ENCODE data around the gene KMT2A. TPM values are rescaled to one million over a fixed set of nuclear protein-coding genes. Genes with fewer than 3 reads are reported as not detected.

Gene KMT2A
- total RNA-seq, 1 experiment from 2014 or later: 116 TPM

DNA sequence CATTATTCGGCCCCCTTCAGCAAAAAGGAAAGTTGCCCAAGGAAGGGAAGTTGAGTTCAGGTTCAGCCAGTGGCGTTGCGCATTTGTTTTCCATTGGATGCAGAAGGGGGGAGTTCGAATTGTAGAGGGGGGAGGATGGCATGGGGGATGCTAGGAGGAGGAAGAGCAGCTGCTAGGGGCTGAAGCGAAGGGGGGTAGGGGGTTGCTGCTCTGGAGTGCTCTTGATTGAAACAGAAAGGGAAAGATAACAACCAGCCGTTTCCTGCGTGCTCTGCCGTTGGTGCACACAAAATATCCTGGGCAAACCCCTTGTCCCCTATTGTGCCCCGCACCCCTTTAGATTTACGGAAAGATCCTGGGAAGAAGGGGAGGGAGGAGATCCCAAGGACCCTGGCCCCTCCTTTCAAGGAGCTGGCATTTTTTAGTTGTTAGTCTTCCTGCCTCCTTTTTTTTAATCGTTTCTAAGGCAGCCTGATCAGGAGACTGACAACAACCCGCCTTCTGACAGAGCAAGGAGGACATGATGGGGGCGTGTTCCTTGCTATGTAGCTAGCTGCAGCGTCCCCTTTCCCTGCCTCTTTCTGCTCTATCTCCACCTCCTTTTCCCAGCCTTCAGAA, 2.1 kb downstream of the KMT2A start:
- peak overlapping the region; percentile 82 for H3K27ac ChIP-seq (ENCODE audit: low read depth, low read length, poor library complexity, severe bottlenecking)
- intact Hi-C loops (cut with micrococcal nuclease; ENCODE audit: unreplicated experiment): loop anchor here (5.0 kb wide), 1 partner anchor 49 kb away; no protein-coding TSS in a partner anchor
- H3K27me3 ChIP-seq (replicated peaks; ENCODE audit: insufficient read depth, low read depth, low read length, poor library complexity): no peaks in the 10 kb centered on the region
- H3K36me3 ChIP-seq (ENCODE audit: insufficient read depth, low read length, poor library complexity, severe bottlenecking): peaks cover 17% of the 10 kb centered on the region
- ChIA-PET POLR2A (ENCODE audit: low non-redundant PET) (interaction anchor here (0.5 kb wide), 1 partner anchor 105 kb away, joined by 7 read pairs; no protein-coding TSS in a partner anchor), CTCF (no interaction called here)
- no peaks in the 10 kb centered on the region for H3K9me3 ChIP-seq (ENCODE audit: low read depth, low read length, poor library complexity, severe bottlenecking)
- peaks cover 56% of the 10 kb centered on the region for H3K4me1 ChIP-seq (ENCODE audit: insufficient read depth, low read length, poor library complexity, severe bottlenecking)
- peak; percentile 78 for DNase-seq (ENCODE audit: low spot score)
- H3K4me3 ChIP-seq (ENCODE audit: low read depth, low read length, poor library complexity, severe bottlenecking): peak overlapping the region; percentile 93
- no peak for TF ChIP-seq EZH2 (IDR thresholded peaks at IDR 0.05; ENCODE audit: borderline replicate concordance, low read depth, low read length, poor library complexity, severe bottlenecking)
- TF ChIP-seq, protein P1, sequence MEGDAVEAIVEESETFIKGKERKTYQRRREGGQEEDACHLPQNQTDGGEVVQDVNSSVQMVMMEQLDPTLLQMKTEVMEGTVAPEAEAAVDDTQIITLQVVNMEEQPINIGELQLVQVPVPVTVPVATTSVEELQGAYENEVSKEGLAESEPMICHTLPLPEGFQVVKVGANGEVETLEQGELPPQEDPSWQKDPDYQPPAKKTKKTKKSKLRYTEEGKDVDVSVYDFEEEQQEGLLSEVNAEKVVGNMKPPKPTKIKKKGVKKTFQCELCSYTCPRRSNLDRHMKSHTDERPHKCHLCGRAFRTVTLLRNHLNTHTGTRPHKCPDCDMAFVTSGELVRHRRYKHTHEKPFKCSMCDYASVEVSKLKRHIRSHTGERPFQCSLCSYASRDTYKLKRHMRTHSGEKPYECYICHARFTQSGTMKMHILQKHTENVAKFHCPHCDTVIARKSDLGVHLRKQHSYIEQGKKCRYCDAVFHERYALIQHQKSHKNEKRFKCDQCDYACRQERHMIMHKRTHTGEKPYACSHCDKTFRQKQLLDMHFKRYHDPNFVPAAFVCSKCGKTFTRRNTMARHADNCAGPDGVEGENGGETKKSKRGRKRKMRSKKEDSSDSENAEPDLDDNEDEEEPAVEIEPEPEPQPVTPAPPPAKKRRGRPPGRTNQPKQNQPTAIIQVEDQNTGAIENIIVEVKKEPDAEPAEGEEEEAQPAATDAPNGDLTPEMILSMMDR (conservative IDR thresholded peaks at IDR 0.05; ENCODE audit: low read depth, low read length): no peak
- BruUV-seq (replicated peaks): TSS peak; percentile 19

DNA sequence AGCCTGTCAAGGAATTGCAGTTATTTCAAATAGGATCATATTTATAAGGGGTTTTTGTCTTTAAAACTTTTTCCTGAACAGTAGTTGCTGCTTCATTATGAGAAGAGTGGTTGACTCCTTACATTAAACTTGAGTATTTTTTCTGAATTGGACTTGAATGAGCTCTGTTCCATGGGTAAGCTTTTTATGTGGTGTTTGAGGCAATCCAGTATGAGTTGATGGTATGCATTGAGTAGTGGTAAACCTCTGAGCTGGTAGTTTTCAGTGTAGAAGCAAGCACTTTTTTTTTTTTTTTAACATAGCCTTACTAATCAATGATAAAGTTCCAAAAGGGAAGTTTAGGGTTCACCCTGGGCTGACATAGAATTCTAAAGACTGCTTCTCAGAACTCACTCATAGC, 3.4 kb downstream of the KMT2A start:
- H3K27ac ChIP-seq (ENCODE audit: low read depth, low read length, poor library complexity, severe bottlenecking): no peak overlapping the region
- CTCF ChIA-PET: no interaction called here

DNA sequence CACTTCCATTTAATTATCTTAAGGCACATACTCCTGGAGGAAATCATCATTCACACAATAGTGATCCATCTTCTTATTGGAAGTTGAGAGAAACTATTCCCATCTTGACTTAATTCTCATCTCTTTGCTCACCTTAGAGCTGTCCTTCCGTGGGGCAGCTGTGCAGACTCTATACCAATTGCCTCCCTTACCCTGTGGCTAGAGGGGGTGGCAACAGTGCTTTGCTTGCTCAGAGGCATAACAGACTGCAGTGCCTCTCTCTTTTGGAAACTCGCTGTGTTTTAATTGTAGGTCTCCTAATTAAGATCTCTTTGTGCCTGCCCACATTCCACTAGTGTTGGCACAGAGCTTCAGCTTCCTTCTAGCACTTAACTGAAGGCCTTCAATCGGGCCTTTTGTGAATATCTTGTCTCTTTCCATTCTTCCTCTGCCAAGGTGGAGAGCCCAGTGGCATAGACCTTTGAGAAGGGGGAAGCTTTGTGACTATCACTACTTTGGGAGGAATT, 5.5 kb downstream of the KMT2A start:
- Histone ChIP-seq H3K36me3 (ENCODE audit: insufficient read depth, low read length, poor library complexity, severe bottlenecking) (peaks cover 17% of the 10 kb centered on the region), H3K9me3 (ENCODE audit: low read depth, low read length, poor library complexity, severe bottlenecking) (no peaks in the 10 kb centered on the region), H3K4me1 (ENCODE audit: insufficient read depth, low read length, poor library complexity, severe bottlenecking) (peaks cover 43% of the 10 kb centered on the region), H3K4me3 (ENCODE audit: low read depth, low read length, poor library complexity, severe bottlenecking) (no peak overlapping the region), H3K27me3 (replicated peaks; ENCODE audit: insufficient read depth, low read depth, low read length, poor library complexity) (no peaks in the 10 kb centered on the region), H3K27ac (ENCODE audit: low read depth, low read length, poor library complexity, severe bottlenecking) (no peak overlapping the region)
- ChIA-PET POLR2A (ENCODE audit: low non-redundant PET) (interaction anchor here (0.6 kb wide), 1 partner anchor 247 kb away, joined by 3 read pairs; no protein-coding TSS in a partner anchor), CTCF (no interaction called here)
- TF ChIP-seq, protein P1 (conservative IDR thresholded peaks at IDR 0.05; ENCODE audit: low read depth, low read length): no peak
- no peak for TF ChIP-seq EZH2 (IDR thresholded peaks at IDR 0.05; ENCODE audit: borderline replicate concordance, low read depth, low read length, poor library complexity, severe bottlenecking)
- no peak for DNase-seq (ENCODE audit: low spot score)
- BruUV-seq (replicated peaks): no TSS peak
- intact Hi-C loops (cut with micrococcal nuclease; ENCODE audit: unreplicated experiment): no loop called here

More for the DNA sequence above, 3.4 kb downstream of the KMT2A start:
- TF ChIP-seq EZH2 (IDR thresholded peaks at IDR 0.05; ENCODE audit: borderline replicate concordance, low read depth, low read length, poor library complexity, severe bottlenecking): no peak
- TF ChIP-seq, protein P1 (conservative IDR thresholded peaks at IDR 0.05; ENCODE audit: low read depth, low read length): no peak
- no peaks in the 10 kb centered on the region for H3K9me3 ChIP-seq (ENCODE audit: low read depth, low read length, poor library complexity, severe bottlenecking)
- DNase-seq (ENCODE audit: low spot score): no peak
- H3K4me1 ChIP-seq (ENCODE audit: insufficient read depth, low read length, poor library complexity, severe bottlenecking): peaks cover 46% of the 10 kb centered on the region
- intact Hi-C loops (cut with micrococcal nuclease; ENCODE audit: unreplicated experiment): loop anchor here (5.0 kb wide), 1 partner anchor 48 kb away; no protein-coding TSS in a partner anchor
- peaks cover 17% of the 10 kb centered on the region for H3K36me3 ChIP-seq (ENCODE audit: insufficient read depth, low read length, poor library complexity, severe bottlenecking)
- H3K4me3 ChIP-seq (ENCODE audit: low read depth, low read length, poor library complexity, severe bottlenecking): no peak overlapping the region
- H3K27me3 ChIP-seq (replicated peaks; ENCODE audit: insufficient read depth, low read depth, low read length, poor library complexity): no peaks in the 10 kb centered on the region
- POLR2A ChIA-PET (ENCODE audit: low non-redundant PET): no interaction called here
- no TSS peak for BruUV-seq (replicated peaks)

Data from A673 (cell line).